Superior temporal gyrus (tissue), 1 donor: Measurements from ENCODE around the gene TIGAR.
A peak's percentile ranks its signal among the peaks of the same experiment; 100 is the strongest.

Experiments used
- DNase-seq: peaks from one replicate; pipeline ENCODE4 v3.0.0-alpha.2; 2016; ENCODE audit errors: extremely low spot score

TIGAR gene

DNA sequence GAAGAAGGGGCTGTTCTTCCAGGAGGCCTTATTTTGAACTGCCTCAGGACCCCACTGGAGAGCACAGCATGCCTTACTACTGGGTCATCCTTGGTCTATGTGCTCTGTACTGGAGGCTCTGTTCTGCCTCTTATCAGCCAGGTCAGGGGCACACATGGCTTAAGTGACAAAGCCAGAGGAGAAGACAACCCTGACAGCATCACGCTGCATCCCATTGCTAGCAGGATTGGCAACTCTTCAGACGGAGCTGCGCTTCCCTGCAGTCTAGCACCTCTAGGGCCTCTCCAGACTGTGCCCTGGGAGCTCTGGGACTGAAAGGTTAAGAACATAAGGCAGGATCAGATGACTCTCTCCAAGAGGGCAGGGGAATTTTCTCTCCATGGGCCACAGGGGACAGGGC lies 17.3 kb upstream of the TIGAR start:
- no peak for DNase-seq

DNA sequence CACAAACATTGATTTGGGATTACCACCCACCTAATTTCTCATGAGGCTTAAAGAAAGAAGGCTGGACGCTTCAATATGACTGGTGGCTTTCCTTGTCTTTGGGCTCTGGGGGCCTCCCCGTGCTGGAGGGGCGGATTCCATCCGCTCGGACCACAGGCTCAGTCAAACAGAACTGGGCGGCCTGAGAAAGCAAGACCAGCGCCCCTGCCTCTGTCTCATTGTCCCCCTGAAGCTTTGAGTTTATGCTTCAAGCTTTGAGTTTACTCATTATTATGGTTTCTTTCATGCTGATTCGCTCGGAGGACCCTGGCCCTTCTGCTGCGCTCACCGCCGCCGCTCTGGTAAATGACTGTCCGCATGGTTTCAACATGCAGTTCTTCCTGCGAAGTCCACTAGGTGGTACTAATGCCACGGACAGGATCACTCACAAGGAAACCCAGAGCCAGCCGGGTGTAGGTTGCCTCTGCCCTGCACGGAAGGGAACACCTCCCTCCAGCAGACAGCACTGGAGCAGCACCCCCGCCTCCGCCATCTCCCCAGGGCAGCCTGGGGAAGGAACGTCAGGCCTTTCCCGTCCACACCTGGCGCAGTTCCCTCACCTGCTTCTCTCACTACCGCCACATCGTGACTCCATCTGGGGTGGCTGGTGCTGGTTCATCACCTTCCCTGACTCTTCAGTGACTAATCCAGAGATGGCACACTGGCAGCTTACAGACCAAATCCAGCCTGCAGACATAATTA lies 13.2 kb upstream of the TIGAR start:
- DNase-seq: peak; percentile 81

DNA sequence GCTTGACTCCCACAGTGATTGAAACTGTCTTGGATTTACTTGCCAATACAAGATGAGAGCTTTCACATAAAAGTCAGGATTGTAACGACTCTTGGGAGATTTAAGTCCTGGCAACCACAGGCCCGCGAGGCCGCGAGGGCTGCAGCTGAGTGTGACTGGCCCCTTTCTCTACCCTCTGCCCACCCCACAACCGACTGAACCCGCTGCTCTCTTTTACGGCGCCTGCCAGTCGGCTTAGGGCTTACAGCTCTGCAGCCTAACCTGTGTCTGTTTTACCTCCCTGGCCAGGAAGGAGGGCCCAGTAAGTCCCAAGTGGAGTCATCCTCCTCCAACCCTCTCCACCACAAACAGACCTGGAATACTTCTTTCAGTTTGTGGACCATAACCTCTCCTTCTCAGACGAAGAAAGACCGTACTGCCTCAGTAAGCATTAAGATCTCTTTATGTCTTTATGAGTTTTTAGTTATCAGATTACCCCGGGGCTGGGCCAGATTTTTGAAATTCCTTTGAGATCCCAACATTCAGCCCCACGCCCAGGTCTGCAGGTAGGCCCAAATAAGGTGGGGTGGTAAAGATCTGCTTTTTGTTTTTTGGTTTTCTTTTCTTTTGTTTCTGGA lies 12.6 kb upstream of the TIGAR start:
- no peak for DNase-seq

DNA sequence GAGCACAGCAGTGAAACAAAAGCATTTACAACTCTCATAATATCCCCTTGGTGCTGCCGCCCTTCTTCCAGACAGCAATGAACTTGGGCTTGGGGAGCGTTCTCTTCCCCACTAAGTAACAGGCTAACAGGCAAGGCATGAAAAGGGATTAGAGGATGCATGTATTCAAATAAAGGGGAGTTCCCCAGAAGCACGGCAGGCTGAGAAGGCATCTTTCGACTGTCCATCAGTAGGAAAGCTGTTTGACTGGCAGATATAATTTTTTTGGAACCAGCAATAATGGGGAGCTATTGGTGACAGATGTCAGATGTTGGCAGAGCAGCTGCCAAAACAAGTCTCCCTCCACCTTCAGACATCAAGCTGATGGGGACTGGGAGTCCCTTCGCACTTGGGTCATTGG lies 9.2 kb upstream of the TIGAR start:
- no peak for DNase-seq

DNA sequence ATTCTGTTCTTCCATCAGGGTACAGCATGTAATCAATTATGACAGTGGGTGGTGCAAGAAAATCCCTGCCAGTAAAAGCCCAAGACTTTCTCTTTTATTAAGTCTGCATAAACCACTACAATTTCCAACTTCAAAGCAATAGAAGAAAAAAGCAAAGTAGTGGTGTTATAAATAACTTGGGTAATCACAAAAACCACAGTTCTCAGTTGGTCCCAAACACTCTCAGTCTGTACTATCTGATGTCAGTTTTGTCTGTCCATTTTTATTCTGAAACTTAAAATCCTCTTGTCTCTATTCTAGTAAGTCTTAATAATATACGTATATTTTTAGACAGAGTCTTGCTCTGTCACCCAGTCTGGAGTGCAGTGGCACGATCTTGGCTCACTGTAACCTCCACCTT lies 8.8 kb upstream of the TIGAR start:
- no peak for DNase-seq

DNA sequence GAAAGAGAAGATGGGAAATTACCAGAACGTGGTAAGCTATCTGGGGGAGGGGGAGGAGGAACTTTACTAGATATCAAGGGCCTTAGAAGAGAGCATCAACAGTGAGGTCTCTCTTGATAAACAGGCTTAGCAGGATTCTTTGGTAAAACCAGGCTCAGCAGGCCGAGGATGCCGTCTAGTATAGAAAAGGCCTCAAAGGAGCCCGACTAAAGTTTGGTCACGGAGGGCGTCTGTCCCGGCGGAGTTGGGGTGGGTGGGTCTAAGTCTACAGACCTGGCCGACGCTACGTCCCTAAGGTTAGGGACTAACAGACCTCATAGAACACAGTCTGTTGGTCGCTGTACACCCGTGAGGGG lies 538 bp upstream of the TIGAR start:
- DNase-seq: no peak

DNA sequence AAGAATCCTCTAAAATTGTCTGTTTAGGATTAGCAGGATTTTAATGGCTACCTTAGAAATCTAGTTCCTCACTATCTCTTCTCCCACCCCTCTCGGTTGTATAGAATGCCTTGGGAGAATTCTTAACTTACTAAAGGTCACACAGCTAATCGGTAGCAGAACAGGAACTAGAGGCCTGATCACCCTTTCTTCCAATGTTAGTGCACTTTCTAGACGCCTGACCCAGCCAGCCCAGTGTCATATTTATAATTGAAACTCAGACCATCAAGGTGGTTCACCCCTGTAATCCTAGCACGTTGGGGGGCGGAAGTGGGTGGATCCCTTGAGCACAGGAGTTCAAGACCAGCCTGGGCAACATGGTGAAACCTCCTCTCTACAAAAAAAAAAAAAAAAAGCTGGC lies 1.7 kb downstream of the TIGAR start:
- DNase-seq: no peak

DNA sequence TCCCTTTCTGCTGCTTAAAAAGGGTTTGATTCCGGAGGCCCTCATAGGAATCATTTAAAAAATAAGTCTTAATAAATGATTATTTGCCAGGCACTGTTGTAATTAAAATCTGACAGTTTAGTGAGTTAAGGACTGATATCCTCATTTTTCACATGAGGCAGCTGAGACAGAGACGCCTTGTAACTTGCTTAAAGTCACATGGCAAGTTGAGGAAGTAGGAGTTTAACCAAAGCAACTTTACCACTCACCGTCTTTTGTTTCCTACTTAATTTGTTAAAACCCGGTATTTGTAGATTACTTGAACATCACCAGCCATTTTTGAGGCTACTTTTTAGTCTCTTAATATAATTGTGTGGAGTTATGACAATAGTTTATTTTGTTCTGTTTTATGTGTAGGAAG lies 2.4 kb downstream of the TIGAR start:
- DNase-seq: no peak

DNA sequence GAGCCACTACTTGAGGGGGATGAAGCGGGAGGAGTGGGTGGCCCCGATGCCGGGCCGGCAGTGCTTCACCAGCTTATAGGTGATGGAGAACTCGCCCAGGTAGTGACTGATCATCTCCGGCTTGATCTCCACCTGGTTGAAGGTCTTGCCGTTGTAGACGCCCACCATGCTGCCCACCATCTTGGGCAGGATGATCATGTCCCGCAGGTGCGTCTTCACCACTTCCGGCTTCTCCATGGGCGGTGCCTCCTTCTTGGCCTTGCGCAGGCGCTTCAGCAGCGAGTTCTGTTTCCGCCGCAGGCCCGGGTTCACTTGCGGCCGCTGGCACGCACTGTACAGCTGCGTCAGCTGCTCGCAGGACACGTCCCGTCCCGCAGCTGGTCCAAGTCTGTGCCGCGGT lies 3.4 kb downstream of the TIGAR start:
- DNase-seq: no peak

DNA sequence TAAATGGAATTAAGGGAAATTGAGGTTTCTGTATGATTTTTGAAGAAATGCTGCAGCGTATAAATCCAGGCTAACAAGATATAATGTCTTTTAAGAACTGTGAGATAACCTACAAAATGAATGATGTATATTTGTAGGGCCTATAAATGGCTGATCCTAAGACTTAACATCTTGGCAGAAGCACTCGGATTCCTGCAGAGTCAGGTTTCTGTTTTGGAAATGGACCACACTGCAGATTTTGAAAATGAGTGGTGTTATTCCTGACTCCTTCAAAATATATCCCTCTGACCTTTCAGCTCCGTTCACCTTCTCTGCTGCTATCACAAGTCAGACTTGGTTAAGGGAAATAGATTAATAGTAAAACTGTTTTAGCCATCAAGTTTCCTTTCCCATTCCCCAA lies 5.0 kb downstream of the TIGAR start:
- no peak for DNase-seq

DNA sequence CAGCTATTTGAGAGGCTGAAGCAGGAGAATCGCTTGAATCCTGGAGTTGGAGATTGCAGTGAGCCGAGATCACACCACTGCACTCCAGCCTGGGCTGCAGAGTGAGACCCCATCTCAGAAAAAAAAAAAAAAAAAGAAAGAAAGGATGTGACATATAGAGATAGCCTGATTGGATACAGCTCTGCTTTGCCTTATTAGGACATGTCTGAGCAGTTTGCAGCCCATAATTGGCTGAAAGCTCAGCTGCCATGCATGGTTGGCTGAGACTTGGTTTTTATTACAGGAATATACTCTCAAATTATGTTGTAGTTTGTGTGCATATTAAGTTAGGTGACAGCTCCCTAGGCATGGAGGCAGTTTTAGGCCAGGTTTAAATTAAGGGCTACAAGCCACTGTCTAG lies 6.3 kb downstream of the TIGAR start:
- no peak for DNase-seq

DNA sequence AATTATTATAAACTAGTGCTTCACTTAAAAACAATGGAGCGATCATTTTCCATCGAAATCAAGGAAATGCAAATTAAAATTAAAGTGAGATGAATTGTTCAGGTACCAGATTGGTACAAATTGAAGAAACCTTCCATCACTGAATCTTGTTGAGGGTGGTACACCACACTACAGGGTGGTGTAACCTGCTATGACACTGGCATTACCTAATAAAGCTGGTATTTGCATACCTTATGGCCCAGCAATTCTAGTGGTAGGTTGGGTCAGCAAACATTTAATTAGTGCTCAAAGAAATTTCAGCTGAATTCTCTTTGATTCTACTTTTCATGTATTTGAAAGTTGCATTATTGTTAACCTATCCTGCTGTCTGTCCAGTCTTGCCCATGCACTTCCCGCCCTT lies 9.2 kb downstream of the TIGAR start:
- DNase-seq: no peak

DNA sequence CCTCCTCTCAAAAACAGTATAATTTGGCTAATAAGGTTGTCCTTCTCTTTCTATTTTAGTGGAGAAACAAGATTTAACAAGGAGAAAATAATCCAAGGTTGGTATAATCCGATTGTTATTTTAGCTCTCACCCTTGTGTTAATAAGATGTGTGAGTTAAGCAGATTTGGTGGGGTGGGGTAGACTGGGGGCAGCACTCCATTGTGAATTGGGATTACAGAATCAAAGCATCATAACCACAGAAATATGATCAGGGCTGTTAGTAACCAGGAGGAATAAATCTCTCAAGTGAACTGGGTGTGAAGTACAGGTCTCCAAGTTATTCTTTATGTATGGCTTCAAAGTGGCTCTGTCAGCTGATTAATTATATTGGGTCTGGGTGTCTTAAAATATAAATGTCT lies 10.2 kb downstream of the TIGAR start:
- DNase-seq: no peak

DNA sequence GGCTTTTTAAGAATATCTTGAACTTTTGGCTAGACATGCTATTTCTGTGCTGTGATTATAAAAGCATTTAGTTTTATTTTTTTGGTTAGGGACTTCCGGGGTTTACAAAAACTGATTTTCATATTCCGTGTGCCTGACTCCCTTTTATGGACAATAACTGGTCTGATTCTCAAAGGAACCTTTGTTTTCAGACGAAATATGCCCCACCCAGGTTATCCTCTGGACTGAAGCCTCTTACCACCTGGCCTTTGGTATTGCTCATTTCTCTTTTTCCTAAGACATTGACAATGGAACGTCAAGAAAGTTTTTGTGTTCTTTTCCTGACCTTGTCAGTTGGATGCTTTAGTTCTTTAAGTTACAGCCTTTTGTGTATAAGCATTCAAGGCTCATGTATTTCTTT lies 10.8 kb downstream of the TIGAR start:
- no peak for DNase-seq

DNA sequence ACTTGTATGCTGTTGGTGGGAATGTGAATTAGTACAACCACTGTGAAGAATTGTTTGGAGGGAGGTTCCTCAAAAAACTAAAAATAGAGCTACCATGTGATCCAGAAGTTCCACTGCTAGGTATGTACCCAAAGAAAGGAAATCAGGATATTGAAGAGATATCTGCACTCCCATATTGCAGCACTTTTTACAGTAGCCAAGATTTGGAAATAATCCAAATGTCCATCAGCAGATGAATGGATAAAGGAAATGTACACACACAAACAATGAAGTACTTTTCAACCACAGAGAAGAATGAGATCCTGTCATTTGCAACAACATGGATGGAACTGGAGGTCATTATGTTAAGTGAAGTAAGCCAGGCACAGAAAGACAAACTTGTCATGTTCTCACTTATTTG lies 25.9 kb downstream of the TIGAR start:
- no peak for DNase-seq

DNA sequence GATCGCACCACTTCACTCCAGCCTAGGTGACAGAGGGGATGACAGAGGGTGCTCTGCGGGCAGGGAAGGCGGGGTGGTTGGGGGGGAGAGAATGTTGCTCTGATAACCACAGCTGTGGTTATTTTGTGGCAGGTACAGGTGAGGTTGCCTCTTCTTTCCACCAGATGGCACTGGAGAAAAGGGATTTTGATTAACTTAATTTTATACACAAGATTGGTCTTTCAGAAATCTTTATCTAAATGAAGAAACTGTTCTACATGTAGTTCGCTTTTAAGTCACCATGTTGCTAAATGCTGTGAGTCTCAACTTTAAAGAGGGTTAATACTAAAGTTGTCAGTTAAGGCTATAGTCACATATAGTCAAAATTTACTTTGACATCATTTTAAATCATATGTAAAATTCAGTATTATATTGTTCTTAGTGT lies 32.8 kb downstream of the TIGAR start:
- DNase-seq: peak; percentile 60

DNA sequence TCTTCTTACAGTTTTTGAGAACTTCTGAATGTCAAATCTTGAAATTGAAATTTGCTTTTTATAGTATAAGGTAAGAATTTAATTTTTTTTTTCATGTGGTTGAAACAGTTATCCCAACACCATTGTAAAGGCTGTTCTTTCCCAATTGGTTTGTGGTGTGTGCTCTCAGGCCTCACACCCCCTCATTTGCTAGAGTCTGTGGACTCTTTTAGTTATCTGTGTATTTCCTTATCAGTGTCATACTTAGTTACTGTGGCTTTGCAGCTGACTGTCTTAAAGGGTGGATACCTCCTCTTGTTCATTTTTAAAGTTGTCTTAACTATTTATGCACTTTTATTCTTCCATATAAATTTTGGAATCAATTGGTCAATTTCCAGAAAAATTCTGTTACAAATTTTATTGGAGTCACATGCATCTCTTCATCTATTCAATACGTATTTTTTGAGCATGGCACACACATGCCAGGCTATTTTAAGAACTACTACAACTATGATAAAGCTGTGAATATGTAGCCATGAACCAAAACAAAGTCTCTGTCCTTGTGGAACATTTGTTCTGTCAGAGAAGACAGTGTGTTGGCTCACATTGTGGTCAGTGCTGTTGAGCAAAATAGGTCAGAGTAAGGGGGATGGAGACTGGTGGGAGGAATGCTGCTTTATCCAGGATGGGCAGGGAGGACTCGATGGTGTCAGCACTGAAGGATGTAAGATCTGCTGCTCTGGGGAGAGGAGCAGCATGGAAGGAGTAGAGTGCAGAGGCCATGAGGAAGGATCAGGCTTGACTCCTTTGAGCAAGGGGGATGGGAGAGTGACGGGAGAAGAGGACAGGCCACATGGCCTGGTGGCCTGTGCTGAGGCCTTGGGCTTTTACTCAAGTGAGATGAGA lies 34.4 kb downstream of the TIGAR start:
- no peak for DNase-seq

DNA sequence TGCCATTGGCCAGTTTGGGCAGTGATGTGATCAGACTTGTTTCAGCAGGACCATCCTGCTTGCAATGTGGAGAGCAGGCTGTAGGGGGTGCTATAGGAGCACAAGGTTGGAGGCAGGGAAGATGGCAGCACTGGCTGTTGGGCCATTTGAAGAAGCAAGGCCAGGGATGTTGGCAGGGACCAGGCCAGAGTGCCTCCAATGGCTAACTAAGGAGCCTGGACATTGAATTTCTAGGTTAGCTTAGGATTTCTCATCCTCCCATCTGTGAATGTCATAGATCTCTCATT lies 35.0 kb downstream of the TIGAR start:
- no peak for DNase-seq

DNA sequence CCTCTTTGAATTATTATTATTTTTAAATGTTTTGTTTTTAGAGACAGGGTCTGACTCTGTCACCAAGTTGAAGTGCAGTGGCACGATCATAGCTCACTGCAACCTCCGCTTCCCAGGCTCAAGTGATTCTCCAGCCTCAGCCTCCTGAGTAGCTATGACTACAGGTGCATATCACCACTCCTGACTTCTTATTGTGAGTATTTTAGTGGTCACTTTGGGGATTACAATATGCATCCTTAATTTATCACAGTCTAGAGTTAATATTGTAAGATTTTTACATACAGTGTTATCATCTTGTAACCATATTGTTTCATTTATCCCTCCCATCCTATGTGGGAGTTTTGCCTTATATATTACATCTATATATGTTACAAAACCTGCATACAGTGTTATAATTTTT lies 45.1 kb downstream of the TIGAR start:
- no peak for DNase-seq

DNA sequence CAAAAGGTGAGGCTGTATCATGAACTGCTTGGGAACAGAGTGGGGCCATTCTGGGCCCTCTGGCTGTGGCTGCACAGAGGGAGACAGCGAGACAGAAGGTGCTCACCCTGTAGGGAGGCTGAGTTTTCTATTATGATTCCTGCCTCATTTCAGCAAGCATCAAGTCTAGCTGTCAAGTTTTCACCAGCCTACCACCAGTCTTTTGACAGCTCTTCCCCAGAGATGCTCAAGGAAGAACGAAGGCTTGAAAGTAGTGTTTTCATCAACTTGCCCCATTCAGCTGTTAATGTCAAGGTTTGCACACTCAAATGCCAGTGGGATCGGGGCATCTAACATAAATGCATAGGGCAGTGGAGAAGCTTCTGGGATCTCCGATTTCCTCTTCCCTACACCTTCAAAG lies 48.5 kb downstream of the TIGAR start:
- no peak for DNase-seq

DNA sequence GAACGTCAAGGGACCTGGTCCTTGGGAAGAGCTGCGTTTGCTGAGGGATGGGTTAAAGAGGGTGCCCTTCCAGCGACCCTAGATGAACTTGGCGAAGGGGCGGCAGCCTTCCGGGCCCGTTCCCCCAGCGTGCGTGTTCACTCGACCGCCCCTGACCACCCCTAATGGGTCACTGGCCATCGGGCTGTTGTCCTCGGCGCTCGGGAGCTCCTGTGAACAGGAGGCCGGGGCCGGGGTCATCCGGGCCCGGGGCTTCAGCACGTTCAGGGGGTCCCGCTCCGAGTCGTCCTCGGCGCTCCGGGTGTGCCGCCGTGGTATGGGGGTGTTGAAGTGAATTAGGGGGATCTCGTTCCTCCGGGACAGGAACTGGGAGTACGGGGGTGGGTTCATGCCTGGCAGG lies 49.3 kb downstream of the TIGAR start:
- no peak for DNase-seq

DNA sequence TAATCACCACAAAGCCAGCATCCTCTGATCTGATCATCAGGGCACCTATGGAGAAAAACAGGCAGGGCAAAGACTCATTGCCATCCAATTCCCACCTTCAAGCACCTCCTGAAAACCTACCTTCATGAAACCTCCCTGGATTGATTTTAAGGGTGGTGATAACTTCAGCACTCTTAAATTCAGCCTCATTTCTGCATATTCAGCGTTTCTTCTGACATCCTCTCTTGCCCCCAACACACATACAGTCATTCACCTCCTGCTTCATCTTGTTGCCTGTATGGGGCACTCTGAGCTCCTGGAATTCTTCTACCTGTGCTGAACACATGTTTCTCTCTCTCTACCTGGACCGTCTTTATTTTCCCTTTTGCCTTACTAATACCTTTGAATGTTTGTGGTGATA lies 51.6 kb downstream of the TIGAR start:
- no peak for DNase-seq

DNA sequence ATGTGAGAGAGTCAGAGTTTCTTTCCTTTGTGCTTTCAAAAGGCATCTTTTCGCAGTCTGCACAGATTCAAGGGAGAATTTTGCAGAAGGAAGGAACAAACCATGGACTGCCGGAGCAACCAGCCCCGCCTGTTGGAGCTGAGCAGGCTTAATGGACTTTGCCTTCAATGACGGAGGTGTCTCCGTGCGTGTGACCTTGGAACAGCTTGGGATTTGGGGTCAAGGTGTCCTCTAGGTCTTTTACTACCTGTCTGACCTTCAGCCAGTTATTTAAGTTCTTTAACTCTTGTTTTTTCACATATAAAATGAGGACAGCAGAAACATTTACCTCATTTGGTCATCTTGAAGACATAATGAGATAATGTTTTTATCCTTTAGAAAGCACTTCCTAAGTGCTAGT lies 54.4 kb downstream of the TIGAR start:
- no peak for DNase-seq
